Stimulated activated CD4-positive, alpha-beta T cell treated with anti-CD3 and anti-CD28 coated beads, Interleukin-15, amount 100 ng/mL, for 24 hours (primary cell): Measurements from ENCODE around the gene CPNE2.
"Not testable (repeated sequence)": the region's sequence is repeated elsewhere in the genome, so short reads cannot be mapped to it uniquely, and the experiment has no call there.

Source experiments
- DNase-seq: peaks from one replicate; pipeline ENCODE4 v3.0.0-alpha.2; 2020

CPNE2 gene

GRCh38 chr16:57091975-57092785 lies at the start of gene CPNE2:
TSS of gene CPNE2 (plus strand) at chr16:57092583. CDS start at chr16:57110743, 18,160 bp downstream.
- DNase-seq: peak; percentile 60

- no peak for DNase-seq
These were observed 49.1 kb upstream of the CPNE2 start for GRCh38 chr16:57043248-57043647.

- DNase-seq: no peak
These were observed 47.3 kb upstream of the CPNE2 start for GRCh38 chr16:57044931-57045693.

GRCh38 chr16:57045694-57046381 lies 46.5 kb upstream of the CPNE2 start:
- peak; percentile 34 for DNase-seq

GRCh38 chr16:57048095-57048494 lies 44.3 kb upstream of the CPNE2 start:
- no peak for DNase-seq

- DNase-seq: no peak
These were observed 42.7 kb upstream of the CPNE2 start for GRCh38 chr16:57049678-57050077.

GRCh38 chr16:57051696-57052228 lies 40.6 kb upstream of the CPNE2 start:
- DNase-seq: no peak

GRCh38 chr16:57053206-57053605 lies 39.2 kb upstream of the CPNE2 start:
- DNase-seq: no peak

GRCh38 chr16:57054338-57054737 lies 38.0 kb upstream of the CPNE2 start:
- no peak for DNase-seq

- no peak for DNase-seq
These were observed 37.6 kb upstream of the CPNE2 start for GRCh38 chr16:57054771-57055170.

- DNase-seq: no peak
These were observed 36.7 kb upstream of the CPNE2 start for GRCh38 chr16:57055671-57056070.

- DNase-seq: no peak
These were observed 34.0 kb upstream of the CPNE2 start for GRCh38 chr16:57058291-57058861.

- DNase-seq: no peak
These were observed 31.9 kb upstream of the CPNE2 start for GRCh38 chr16:57060323-57061083.

GRCh38 chr16:57061084-57061905 lies 31.1 kb upstream of the CPNE2 start:
- DNase-seq: no peak

GRCh38 chr16:57062329-57062728 lies 30.1 kb upstream of the CPNE2 start:
- DNase-seq: no peak

GRCh38 chr16:57063189-57063588 lies 29.2 kb upstream of the CPNE2 start:
- DNase-seq: not testable (repeated sequence)

- DNase-seq: no peak
These were observed 27.4 kb upstream of the CPNE2 start for GRCh38 chr16:57064995-57065394.

GRCh38 chr16:57066625-57067024 lies 25.8 kb upstream of the CPNE2 start:
- no peak for DNase-seq

- DNase-seq: no peak
These were observed 25.0 kb upstream of the CPNE2 start for GRCh38 chr16:57067347-57067746.

GRCh38 chr16:57069053-57069452 lies 23.3 kb upstream of the CPNE2 start:
- DNase-seq: no peak
